Measurements from ENCODE around the gene ZNF860.
"Not testable (repeated sequence)": the region's sequence is repeated elsewhere in the genome, so short reads cannot be mapped to it uniquely, and the experiment has no call there.

The ZNF860 gene

DNA sequence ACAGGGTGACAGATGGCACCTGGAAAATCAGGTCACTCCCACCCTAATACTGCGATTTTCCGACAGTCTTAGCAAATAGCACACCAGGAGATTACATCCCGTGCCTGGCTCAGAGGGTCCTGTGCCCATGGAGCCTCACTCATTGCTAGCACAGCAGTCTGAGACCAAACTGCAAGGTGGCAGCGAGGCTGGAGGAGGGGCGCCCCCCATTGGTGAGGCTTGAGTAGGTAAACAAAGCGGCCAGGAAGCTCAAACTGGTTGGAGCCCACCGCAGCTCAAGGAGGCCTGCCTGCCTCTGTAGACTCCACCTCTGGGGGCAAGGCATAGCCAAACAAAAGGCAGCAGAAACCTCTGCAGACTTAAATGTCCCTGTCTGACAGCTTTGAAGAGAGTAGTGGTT, 29.1 kb downstream of the ZNF860 start:
- not testable (repeated sequence) for H3K23ac ChIP-seq (ENCODE audit: low read length in 2 of 2); H3K27ac ChIP-seq (ENCODE audit: low read length, poor library complexity, severe bottlenecking); DNase-seq; H2AK5ac ChIP-seq (ENCODE audit: low read length, severe bottlenecking); H3K4me2 ChIP-seq (ENCODE audit: low read length, poor library complexity, severe bottlenecking); H3K27me3 ChIP-seq (ENCODE audit: control insufficient read depth in 1 of 2, insufficient read depth in 1 of 2, low read length in 2 of 2); H3K4me1 ChIP-seq (ENCODE audit: control insufficient read depth, insufficient read depth, low read depth, low read length); H3K9me3 ChIP-seq (ENCODE audit: control insufficient read depth, low read length); H3K14ac ChIP-seq (ENCODE audit: low read length in 2 of 2); H2BK120ac ChIP-seq (ENCODE audit: low read depth, low read length); H3K4ac ChIP-seq (ENCODE audit: low read depth in 1 of 2, low read length in 2 of 2); H2AFZ ChIP-seq (ENCODE audit: low read depth, low read length); H3K79me1 ChIP-seq (replicated peaks; ENCODE audit: low read length, poor library complexity, severe bottlenecking); H4K8ac ChIP-seq (ENCODE audit: low read length); H2BK15ac ChIP-seq (ENCODE audit: low read depth, poor library complexity, severe bottlenecking); H3K4me3 ChIP-seq (ENCODE audit: insufficient read depth in 1 of 2, low read depth in 1 of 2, low read length in 2 of 2); H4K91ac ChIP-seq (ENCODE audit: low read length); H3K18ac ChIP-seq (ENCODE audit: low read depth in 1 of 2, low read length in 2 of 2); H2BK12ac ChIP-seq (ENCODE audit: low read length in 2 of 2); H3K36me3 ChIP-seq (ENCODE audit: control insufficient read depth in 1 of 2, insufficient read depth in 2 of 2, low read depth in 1 of 2, low read length in 2 of 2); H2BK5ac ChIP-seq (ENCODE audit: low read depth, low read length, poor library complexity, severe bottlenecking); H3K9ac ChIP-seq (ENCODE audit: low read length)
- 92% methylated on average over 6 of the region's 7 CpGs for WGBS

DNA sequence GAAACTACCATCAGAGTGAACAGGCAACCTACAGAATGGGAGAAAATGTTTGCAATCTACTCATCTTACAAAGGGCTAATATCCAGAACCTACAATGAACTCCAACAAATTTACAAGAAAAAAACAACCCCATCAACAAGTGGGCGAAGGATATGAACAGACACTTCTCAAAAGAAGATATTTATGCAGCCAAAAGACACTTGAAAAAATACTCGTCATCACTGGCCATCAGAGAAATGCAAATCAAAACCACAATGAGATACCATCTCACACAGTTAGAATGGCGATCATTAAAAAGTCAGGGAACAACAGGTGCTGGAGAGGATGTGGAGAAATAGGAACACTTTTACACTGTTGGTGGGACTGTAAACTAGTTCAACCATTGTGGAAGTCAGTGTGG, 34.1 kb downstream of the ZNF860 start:
- not testable (repeated sequence) for H2BK12ac ChIP-seq (ENCODE audit: low read length in 2 of 2); H4K91ac ChIP-seq (ENCODE audit: low read length); H3K27ac ChIP-seq (ENCODE audit: low read length, poor library complexity, severe bottlenecking); H2AK5ac ChIP-seq (ENCODE audit: low read length, severe bottlenecking); H4K8ac ChIP-seq (ENCODE audit: low read length); H3K9ac ChIP-seq (ENCODE audit: low read length); H3K23ac ChIP-seq (ENCODE audit: low read length in 2 of 2); H3K4me2 ChIP-seq (ENCODE audit: low read length, poor library complexity, severe bottlenecking); H2BK5ac ChIP-seq (ENCODE audit: low read depth, low read length, poor library complexity, severe bottlenecking); H3K79me1 ChIP-seq (replicated peaks; ENCODE audit: low read length, poor library complexity, severe bottlenecking); H3K18ac ChIP-seq (ENCODE audit: low read depth in 1 of 2, low read length in 2 of 2); H3K4me3 ChIP-seq (ENCODE audit: insufficient read depth in 1 of 2, low read depth in 1 of 2, low read length in 2 of 2); H3K36me3 ChIP-seq (ENCODE audit: control insufficient read depth in 1 of 2, insufficient read depth in 2 of 2, low read depth in 1 of 2, low read length in 2 of 2); H2BK120ac ChIP-seq (ENCODE audit: low read depth, low read length); H3K9me3 ChIP-seq (ENCODE audit: control insufficient read depth, low read length); H3K27me3 ChIP-seq (ENCODE audit: control insufficient read depth in 1 of 2, insufficient read depth in 1 of 2, low read length in 2 of 2); H2AFZ ChIP-seq (ENCODE audit: low read depth, low read length); DNase-seq; H3K14ac ChIP-seq (ENCODE audit: low read length in 2 of 2); H3K4me1 ChIP-seq (ENCODE audit: control insufficient read depth, insufficient read depth, low read depth, low read length); H2BK15ac ChIP-seq (ENCODE audit: low read depth, poor library complexity, severe bottlenecking); H3K4ac ChIP-seq (ENCODE audit: low read depth in 1 of 2, low read length in 2 of 2)
- 80% methylated on average over 1 of the region's 3 CpGs for WGBS

DNA sequence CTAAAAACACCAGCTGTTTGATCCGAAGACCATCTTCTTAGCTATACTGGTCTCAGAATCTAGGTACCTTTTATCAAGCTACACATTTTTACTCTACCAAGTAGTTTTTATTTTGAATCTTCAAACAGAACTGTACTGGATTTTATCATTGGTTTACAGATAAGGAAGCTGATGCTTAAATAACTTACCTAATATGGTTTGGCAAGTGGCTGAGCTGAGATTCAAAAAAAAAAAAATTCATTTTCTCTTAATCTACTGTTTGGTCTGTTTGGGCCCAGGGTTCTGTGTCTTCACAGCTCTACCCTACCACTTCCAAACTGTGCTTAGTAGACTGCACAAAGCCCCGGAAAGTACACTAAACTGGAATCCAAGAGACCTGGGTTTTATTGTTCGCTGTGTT, 35.7 kb downstream of the ZNF860 start:
- DNase-seq: no peak
- H4K8ac ChIP-seq (ENCODE audit: low read length): no peak overlapping the region

DNA sequence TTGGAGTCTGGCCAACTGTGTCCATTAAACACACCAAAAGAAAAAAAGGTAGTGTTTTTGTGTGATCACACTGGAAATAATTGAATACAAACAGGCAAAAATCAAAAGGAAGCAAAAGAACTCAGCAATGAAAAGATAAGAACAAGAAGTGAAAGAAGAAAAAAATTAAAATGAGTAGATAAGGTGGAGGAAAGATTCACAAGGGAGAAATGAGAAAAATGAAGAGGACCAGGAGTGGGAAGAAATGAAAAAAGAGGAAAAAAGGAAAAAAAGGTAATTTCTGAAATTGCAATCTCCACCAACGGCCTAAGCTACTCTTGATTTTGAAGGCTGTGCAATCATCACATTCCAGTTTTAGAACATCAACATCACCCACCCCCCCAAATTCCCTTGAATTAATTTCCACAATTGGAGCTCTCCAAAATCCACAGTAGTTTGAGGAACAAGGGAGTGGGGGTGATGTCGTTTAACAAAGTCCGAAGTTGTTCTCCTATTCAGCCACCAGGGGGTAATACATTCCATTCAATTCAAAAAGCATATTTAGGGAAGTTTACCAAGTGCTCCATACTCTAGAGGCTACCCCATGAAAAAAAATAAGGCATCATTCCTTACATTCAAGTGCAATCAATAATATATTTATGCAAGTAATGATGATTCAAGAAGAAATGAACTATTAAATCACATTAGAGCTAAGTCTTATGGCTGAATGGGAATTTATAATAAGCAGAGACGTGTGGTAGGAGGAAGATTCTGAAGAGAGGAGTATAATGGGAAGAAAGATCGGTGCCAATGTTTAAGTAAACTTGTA, 37.4 kb downstream of the ZNF860 start:
- Histone ChIP-seq H3K27me3 (ENCODE audit: control insufficient read depth in 1 of 2, insufficient read depth in 1 of 2, low read length in 2 of 2) (no peaks in the 10 kb centered on the region), H3K4ac (ENCODE audit: low read depth in 1 of 2, low read length in 2 of 2) (no peak overlapping the region), H4K8ac (ENCODE audit: low read length) (no peak overlapping the region), H3K4me1 (ENCODE audit: control insufficient read depth, insufficient read depth, low read depth, low read length) (peaks cover 2% of the 10 kb centered on the region), H3K14ac (ENCODE audit: low read length in 2 of 2) (no peak overlapping the region), H3K9me3 (ENCODE audit: control insufficient read depth, low read length) (no peaks in the 10 kb centered on the region), H3K27ac (ENCODE audit: low read length, poor library complexity, severe bottlenecking) (no peak overlapping the region), H2AK5ac (ENCODE audit: low read length, severe bottlenecking) (no peak overlapping the region), H3K23ac (ENCODE audit: low read length in 2 of 2) (no peak overlapping the region), H2BK12ac (ENCODE audit: low read length in 2 of 2) (no peak overlapping the region), H2BK5ac (ENCODE audit: low read depth, low read length, poor library complexity, severe bottlenecking) (no peak overlapping the region), H3K4me3 (ENCODE audit: insufficient read depth in 1 of 2, low read depth in 1 of 2, low read length in 2 of 2) (no peak overlapping the region), H3K79me1 (replicated peaks; ENCODE audit: low read length, poor library complexity, severe bottlenecking) (no peaks in the 10 kb centered on the region), H3K18ac (ENCODE audit: low read depth in 1 of 2, low read length in 2 of 2) (no peak overlapping the region), H3K4me2 (ENCODE audit: low read length, poor library complexity, severe bottlenecking) (no peak overlapping the region), H3K9ac (ENCODE audit: low read length) (no peak overlapping the region), H4K91ac (ENCODE audit: low read length) (no peak overlapping the region), H3K36me3 (ENCODE audit: control insufficient read depth in 1 of 2, insufficient read depth in 2 of 2, low read depth in 1 of 2, low read length in 2 of 2) (no peaks in the 10 kb centered on the region), H2AFZ (ENCODE audit: low read depth, low read length) (no peak overlapping the region), H2BK15ac (ENCODE audit: low read depth, poor library complexity, severe bottlenecking) (no peak overlapping the region), H2BK120ac (ENCODE audit: low read depth, low read length) (no peak overlapping the region)
- WGBS: 98% methylated on average over 2 of the region's 5 CpGs
- DNase-seq: peak; percentile 65

More for the DNA sequence above, 35.7 kb downstream of the ZNF860 start:
- no peaks in the 10 kb centered on the region for H3K9me3 ChIP-seq (ENCODE audit: control insufficient read depth, low read length)
- no peak overlapping the region for H2BK5ac ChIP-seq (ENCODE audit: low read depth, low read length, poor library complexity, severe bottlenecking)
- no peak overlapping the region for H3K18ac ChIP-seq (ENCODE audit: low read depth in 1 of 2, low read length in 2 of 2)
- H3K27me3 ChIP-seq (ENCODE audit: control insufficient read depth in 1 of 2, insufficient read depth in 1 of 2, low read length in 2 of 2): no peaks in the 10 kb centered on the region
- no peak overlapping the region for H2AFZ ChIP-seq (ENCODE audit: low read depth, low read length)
- H3K4me1 ChIP-seq (ENCODE audit: control insufficient read depth, insufficient read depth, low read depth, low read length): peaks cover 2% of the 10 kb centered on the region
- no peak overlapping the region for H3K23ac ChIP-seq (ENCODE audit: low read length in 2 of 2)
- WGBS: 100% methylated on average over 2 of the region's 3 CpGs
- no peak overlapping the region for H4K91ac ChIP-seq (ENCODE audit: low read length)
- H2BK15ac ChIP-seq (ENCODE audit: low read depth, poor library complexity, severe bottlenecking): no peak overlapping the region
- no peak overlapping the region for H2BK12ac ChIP-seq (ENCODE audit: low read length in 2 of 2)
- no peak overlapping the region for H3K4ac ChIP-seq (ENCODE audit: low read depth in 1 of 2, low read length in 2 of 2)
- H3K27ac ChIP-seq (ENCODE audit: low read length, poor library complexity, severe bottlenecking): no peak overlapping the region
- no peak overlapping the region for H3K4me2 ChIP-seq (ENCODE audit: low read length, poor library complexity, severe bottlenecking)
- no peak overlapping the region for H2BK120ac ChIP-seq (ENCODE audit: low read depth, low read length)
- no peaks in the 10 kb centered on the region for H3K79me1 ChIP-seq (replicated peaks; ENCODE audit: low read length, poor library complexity, severe bottlenecking)
- H2AK5ac ChIP-seq (ENCODE audit: low read length, severe bottlenecking): no peak overlapping the region
- H3K4me3 ChIP-seq (ENCODE audit: insufficient read depth in 1 of 2, low read depth in 1 of 2, low read length in 2 of 2): no peak overlapping the region
- no peak overlapping the region for H3K9ac ChIP-seq (ENCODE audit: low read length)
- H3K36me3 ChIP-seq (ENCODE audit: control insufficient read depth in 1 of 2, insufficient read depth in 2 of 2, low read depth in 1 of 2, low read length in 2 of 2): no peaks in the 10 kb centered on the region
- H3K14ac ChIP-seq (ENCODE audit: low read length in 2 of 2): no peak overlapping the region

All from mesenchymal stem cell (in vitro differentiated cells and primary cell).